ENCODE results near the gene CD70.
"Not testable (repeated sequence)": the region's sequence is repeated elsewhere in the genome, so short reads cannot be mapped to it uniquely, and the experiment has no call there.

Gene CD70, protein sequence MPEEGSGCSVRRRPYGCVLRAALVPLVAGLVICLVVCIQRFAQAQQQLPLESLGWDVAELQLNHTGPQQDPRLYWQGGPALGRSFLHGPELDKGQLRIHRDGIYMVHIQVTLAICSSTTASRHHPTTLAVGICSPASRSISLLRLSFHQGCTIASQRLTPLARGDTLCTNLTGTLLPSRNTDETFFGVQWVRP

GRCh38 chr19:6590827-6591319 lies at the start of gene CD70:
Gene CD70, minus strand, starts transcription at chr19:6591150. Its CDS starts 148 bp downstream, at chr19:6591002.
- peak within 1 kb of the TSS; percentile 41 to 48 for H3K4me3 ChIP-seq (ENCODE audit: low read length in 2 of 2)
- peaks cover 5 to 16% of the 10 kb centered on the region in 2 donors for H3K4me1 ChIP-seq (ENCODE audit: control insufficient read depth in 2 of 2, insufficient read depth in 2 of 2, low read length in 2 of 2)
- no peak within 1 kb of the TSS for H3K27ac ChIP-seq (ENCODE audit: low read depth in 2 of 2, low read length in 2 of 2)
- no peak within 1 kb of the TSS for H3K9ac ChIP-seq (ENCODE audit: low read depth in 1 of 2, low read length in 2 of 2)
- H3K27me3 ChIP-seq (ENCODE audit: control insufficient read depth in 2 of 2, insufficient read depth in 2 of 2, low read length in 2 of 2): peaks cover 41 to 52% of the 10 kb centered on the region in 2 donors
- H3K36me3 ChIP-seq (ENCODE audit: control insufficient read depth in 2 of 2, insufficient read depth in 2 of 2, low read length in 2 of 2): no peaks in the 10 kb centered on the region
- H3K9me3 ChIP-seq (ENCODE audit: control insufficient read depth in 2 of 2, low read length in 2 of 2): no peaks in the 10 kb centered on the region

GRCh38 chr19:6640333-6640732 lies 49.4 kb upstream of the CD70 start:
- H3K9me3 ChIP-seq (ENCODE audit: control insufficient read depth in 2 of 2, low read length in 2 of 2); H3K27ac ChIP-seq (ENCODE audit: low read depth in 2 of 2, low read length in 2 of 2); H3K36me3 ChIP-seq (ENCODE audit: control insufficient read depth in 2 of 2, insufficient read depth in 2 of 2, low read length in 2 of 2); H3K27me3 ChIP-seq (ENCODE audit: control insufficient read depth in 2 of 2, insufficient read depth in 2 of 2, low read length in 2 of 2); H3K9ac ChIP-seq (ENCODE audit: low read depth in 1 of 2, low read length in 2 of 2); H3K4me3 ChIP-seq (ENCODE audit: low read length in 2 of 2); H3K4me1 ChIP-seq (ENCODE audit: control insufficient read depth in 2 of 2, insufficient read depth in 2 of 2, low read length in 2 of 2): not testable (repeated sequence)

DNA sequence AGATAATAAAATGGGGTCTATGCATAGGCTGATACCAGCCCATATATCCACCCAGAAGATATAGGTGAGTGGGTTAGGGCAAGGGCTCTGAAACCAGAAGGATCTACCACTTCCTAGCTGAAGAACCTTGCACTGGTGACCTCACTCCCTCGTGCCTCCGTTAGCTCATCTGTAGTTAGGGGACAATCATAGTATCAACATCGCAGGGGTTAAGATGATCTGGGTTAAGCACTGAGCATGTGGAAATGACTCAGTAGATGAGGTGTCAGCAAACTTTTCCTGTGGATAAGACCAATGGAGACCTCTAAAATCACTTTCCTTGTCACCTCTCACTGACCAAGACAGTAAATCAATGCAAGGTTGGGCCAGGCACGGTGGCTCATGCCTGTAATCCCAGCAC lies 48.5 kb upstream of the CD70 start:
- Histone ChIP-seq H3K4me1 (ENCODE audit: control insufficient read depth in 2 of 2, insufficient read depth in 2 of 2, low read length in 2 of 2) (peaks cover 0 to 3% of the 10 kb centered on the region in 2 donors), H3K9ac (ENCODE audit: low read depth in 1 of 2, low read length in 2 of 2) (no peak overlapping the region), H3K4me3 (ENCODE audit: low read length in 2 of 2) (no peak overlapping the region), H3K36me3 (ENCODE audit: control insufficient read depth in 2 of 2, insufficient read depth in 2 of 2, low read length in 2 of 2) (no peaks in the 10 kb centered on the region), H3K27me3 (ENCODE audit: control insufficient read depth in 2 of 2, insufficient read depth in 2 of 2, low read length in 2 of 2) (no peaks in the 10 kb centered on the region), H3K27ac (ENCODE audit: low read depth in 2 of 2, low read length in 2 of 2) (no peak overlapping the region), H3K9me3 (ENCODE audit: control insufficient read depth in 2 of 2, low read length in 2 of 2) (no peaks in the 10 kb centered on the region)

DNA sequence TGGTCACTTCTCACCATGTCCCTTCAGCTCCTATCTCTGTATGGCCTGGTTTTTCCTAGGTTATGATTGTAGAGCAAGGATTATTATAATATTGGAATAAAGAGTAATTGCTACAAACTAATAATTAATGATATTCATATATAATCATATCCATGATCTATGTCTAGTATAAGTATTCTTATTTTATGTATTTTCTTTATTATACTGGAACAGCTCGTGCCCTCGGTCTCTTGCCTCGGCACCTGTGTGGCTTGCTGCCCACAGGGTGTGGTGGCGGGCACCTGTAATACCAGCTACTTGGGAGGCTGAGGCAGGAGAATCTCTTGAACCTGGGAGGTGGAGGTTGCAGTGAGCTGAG lies 42.5 kb upstream of the CD70 start:
- not testable (repeated sequence) for H3K27ac ChIP-seq (ENCODE audit: low read depth in 2 of 2, low read length in 2 of 2); H3K36me3 ChIP-seq (ENCODE audit: control insufficient read depth in 2 of 2, insufficient read depth in 2 of 2, low read length in 2 of 2); H3K9ac ChIP-seq (ENCODE audit: low read depth in 1 of 2, low read length in 2 of 2); H3K4me1 ChIP-seq (ENCODE audit: control insufficient read depth in 2 of 2, insufficient read depth in 2 of 2, low read length in 2 of 2); H3K27me3 ChIP-seq (ENCODE audit: control insufficient read depth in 2 of 2, insufficient read depth in 2 of 2, low read length in 2 of 2); H3K9me3 ChIP-seq (ENCODE audit: control insufficient read depth in 2 of 2, low read length in 2 of 2); H3K4me3 ChIP-seq (ENCODE audit: low read length in 2 of 2)

DNA sequence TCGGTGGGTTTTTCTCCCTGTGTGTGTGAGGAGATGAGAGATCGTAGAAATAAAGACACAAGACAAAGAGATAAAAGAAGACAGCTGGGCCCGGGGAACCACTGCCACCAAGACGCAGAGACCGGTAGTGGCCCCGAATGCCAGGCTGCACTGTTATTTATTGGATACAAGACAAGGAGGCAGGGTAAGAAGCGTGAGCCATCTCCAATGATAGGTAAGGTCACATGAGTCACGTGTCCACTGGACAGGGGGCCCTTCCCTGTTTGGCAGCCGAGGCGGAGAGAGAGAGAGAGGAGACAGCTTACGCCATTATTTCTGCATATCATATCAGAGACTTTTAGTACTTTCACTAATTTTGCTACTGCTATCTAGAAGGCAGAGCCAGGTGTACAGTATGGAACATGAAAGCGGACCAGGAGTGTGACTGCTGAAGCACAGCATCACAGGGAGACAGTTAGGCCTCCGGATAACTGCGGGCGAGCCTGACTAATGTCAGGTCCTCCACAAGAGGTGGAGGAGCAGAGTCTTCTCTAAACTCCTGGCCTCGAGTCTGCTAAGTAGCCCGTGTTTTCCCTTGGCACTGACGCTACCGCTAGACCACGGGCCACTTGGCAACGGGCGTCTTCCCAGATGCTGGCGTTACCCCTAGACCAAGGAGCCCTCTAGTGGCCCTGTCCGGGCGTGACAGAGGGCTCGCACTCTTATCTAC lies 42.0 kb upstream of the CD70 start:
- H3K27ac ChIP-seq (ENCODE audit: low read depth in 2 of 2, low read length in 2 of 2); H3K36me3 ChIP-seq (ENCODE audit: control insufficient read depth in 2 of 2, insufficient read depth in 2 of 2, low read length in 2 of 2); H3K9me3 ChIP-seq (ENCODE audit: control insufficient read depth in 2 of 2, low read length in 2 of 2); H3K4me3 ChIP-seq (ENCODE audit: low read length in 2 of 2); H3K4me1 ChIP-seq (ENCODE audit: control insufficient read depth in 2 of 2, insufficient read depth in 2 of 2, low read length in 2 of 2); H3K27me3 ChIP-seq (ENCODE audit: control insufficient read depth in 2 of 2, insufficient read depth in 2 of 2, low read length in 2 of 2); H3K9ac ChIP-seq (ENCODE audit: low read depth in 1 of 2, low read length in 2 of 2): not testable (repeated sequence)

GRCh38 chr19:6632002-6632621 lies 41.2 kb upstream of the CD70 start:
- Histone ChIP-seq H3K9me3 (ENCODE audit: control insufficient read depth in 2 of 2, low read length in 2 of 2) (no peaks in the 10 kb centered on the region), H3K36me3 (ENCODE audit: control insufficient read depth in 2 of 2, insufficient read depth in 2 of 2, low read length in 2 of 2) (no peaks in the 10 kb centered on the region), H3K4me1 (ENCODE audit: control insufficient read depth in 2 of 2, insufficient read depth in 2 of 2, low read length in 2 of 2) (no peaks in the 10 kb centered on the region), H3K4me3 (ENCODE audit: low read length in 2 of 2) (no peak overlapping the region), H3K27me3 (ENCODE audit: control insufficient read depth in 2 of 2, insufficient read depth in 2 of 2, low read length in 2 of 2) (no peaks in the 10 kb centered on the region), H3K27ac (ENCODE audit: low read depth in 2 of 2, low read length in 2 of 2) (no peak overlapping the region), H3K9ac (ENCODE audit: low read depth in 1 of 2, low read length in 2 of 2) (no peak overlapping the region)

DNA sequence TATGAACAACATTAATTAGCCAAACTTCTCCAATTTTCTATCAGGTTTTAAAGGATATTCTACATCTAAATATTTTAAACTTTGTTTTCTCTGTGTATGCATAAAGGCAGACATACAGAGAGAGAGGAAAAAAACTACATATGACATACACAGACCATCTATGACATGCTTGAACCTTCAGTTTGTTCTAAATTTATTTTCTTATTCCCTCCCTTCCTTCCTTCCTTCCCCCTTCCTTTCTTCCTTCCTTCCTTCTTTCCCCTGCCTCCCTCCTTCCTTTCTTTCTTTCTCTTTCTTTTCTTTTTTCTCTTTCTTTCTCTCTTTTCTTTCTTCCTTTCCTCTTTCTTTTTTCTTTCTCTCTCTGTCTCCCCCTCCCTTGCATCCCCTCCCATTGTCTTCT lies 35.8 kb upstream of the CD70 start:
- no peak overlapping the region for H3K9ac ChIP-seq (ENCODE audit: low read depth in 1 of 2, low read length in 2 of 2)

GRCh38 chr19:6617374-6617773 lies 26.4 kb upstream of the CD70 start:
- Histone ChIP-seq H3K27me3 (ENCODE audit: control insufficient read depth in 2 of 2, insufficient read depth in 2 of 2, low read length in 2 of 2) (no peaks in the 10 kb centered on the region), H3K36me3 (ENCODE audit: control insufficient read depth in 2 of 2, insufficient read depth in 2 of 2, low read length in 2 of 2) (no peaks in the 10 kb centered on the region), H3K9ac (ENCODE audit: low read depth in 1 of 2, low read length in 2 of 2) (no peak overlapping the region), H3K27ac (ENCODE audit: low read depth in 2 of 2, low read length in 2 of 2) (no peak overlapping the region), H3K9me3 (ENCODE audit: control insufficient read depth in 2 of 2, low read length in 2 of 2) (peaks cover 0 to 2% of the 10 kb centered on the region in 2 donors), H3K4me3 (ENCODE audit: low read length in 2 of 2) (no peak overlapping the region), H3K4me1 (ENCODE audit: control insufficient read depth in 2 of 2, insufficient read depth in 2 of 2, low read length in 2 of 2) (no peaks in the 10 kb centered on the region)

More for the DNA sequence above, 35.8 kb upstream of the CD70 start:
- H3K36me3 ChIP-seq (ENCODE audit: control insufficient read depth in 2 of 2, insufficient read depth in 2 of 2, low read length in 2 of 2): no peaks in the 10 kb centered on the region
- H3K27ac ChIP-seq (ENCODE audit: low read depth in 2 of 2, low read length in 2 of 2): no peak overlapping the region
- H3K27me3 ChIP-seq (ENCODE audit: control insufficient read depth in 2 of 2, insufficient read depth in 2 of 2, low read length in 2 of 2): no peaks in the 10 kb centered on the region
- H3K4me3 ChIP-seq (ENCODE audit: low read length in 2 of 2): no peak overlapping the region
- H3K4me1 ChIP-seq (ENCODE audit: control insufficient read depth in 2 of 2, insufficient read depth in 2 of 2, low read length in 2 of 2): no peaks in the 10 kb centered on the region
- no peaks in the 10 kb centered on the region for H3K9me3 ChIP-seq (ENCODE audit: control insufficient read depth in 2 of 2, low read length in 2 of 2)

- H3K9ac ChIP-seq (ENCODE audit: low read depth in 1 of 2, low read length in 2 of 2): no peak overlapping the region
- no peak overlapping the region for H3K27ac ChIP-seq (ENCODE audit: low read depth in 2 of 2, low read length in 2 of 2)
- no peak overlapping the region for H3K4me3 ChIP-seq (ENCODE audit: low read length in 2 of 2)
- H3K36me3 ChIP-seq (ENCODE audit: control insufficient read depth in 2 of 2, insufficient read depth in 2 of 2, low read length in 2 of 2): no peaks in the 10 kb centered on the region
- peaks cover 0 to 2% of the 10 kb centered on the region in 2 donors for H3K9me3 ChIP-seq (ENCODE audit: control insufficient read depth in 2 of 2, low read length in 2 of 2)
- H3K4me1 ChIP-seq (ENCODE audit: control insufficient read depth in 2 of 2, insufficient read depth in 2 of 2, low read length in 2 of 2): no peaks in the 10 kb centered on the region
- peaks cover 5 to 7% of the 10 kb centered on the region in 2 donors for H3K27me3 ChIP-seq (ENCODE audit: control insufficient read depth in 2 of 2, insufficient read depth in 2 of 2, low read length in 2 of 2)
These were observed 25.1 kb upstream of the CD70 start for GRCh38 chr19:6616011-6616410.

- Histone ChIP-seq H3K27ac (ENCODE audit: low read depth in 2 of 2, low read length in 2 of 2) (no peak overlapping the region), H3K4me1 (ENCODE audit: control insufficient read depth in 2 of 2, insufficient read depth in 2 of 2, low read length in 2 of 2) (no peaks in the 10 kb centered on the region), H3K27me3 (ENCODE audit: control insufficient read depth in 2 of 2, insufficient read depth in 2 of 2, low read length in 2 of 2) (peaks cover 9 to 11% of the 10 kb centered on the region in 2 donors), H3K36me3 (ENCODE audit: control insufficient read depth in 2 of 2, insufficient read depth in 2 of 2, low read length in 2 of 2) (no peaks in the 10 kb centered on the region), H3K9me3 (ENCODE audit: control insufficient read depth in 2 of 2, low read length in 2 of 2) (peaks cover 0 to 2% of the 10 kb centered on the region in 2 donors), H3K9ac (ENCODE audit: low read depth in 1 of 2, low read length in 2 of 2) (no peak overlapping the region), H3K4me3 (ENCODE audit: low read length in 2 of 2) (no peak overlapping the region)
These were observed 22.8 kb upstream of the CD70 start for GRCh38 chr19:6613711-6614110.

Measured in mucosa of rectum (tissue), 2 donors.